Smooth muscle cell (in vitro differentiated cells): ENCODE data around the gene COL6A3. TPM values are rescaled to one million over a fixed set of nuclear protein-coding genes. Genes with fewer than 3 reads are reported as not detected.

Experiments used
- DNase-seq: peaks from one replicate; lab custom pipeline; 2025; ENCODE audit not compliant: unreplicated experiment; lab: John Stamatoyannopoulos, UW
- H2AFZ ChIP-seq: fragments of 200-600 bp; sonication (generic); 2 replicates; pipeline ENCODE4 v1.6.0; 2016; ENCODE audit warnings: antibody characterized with exemption, low read depth, mild to moderate bottlenecking
- H3F3A ChIP-seq: fragments of 200-600 bp; sonication (generic); 2 replicates; pipeline ENCODE4 v1.6.0; 2017; ENCODE audit warnings: antibody characterized with exemption, low read depth
- H3K27ac ChIP-seq: fragments of 200-600 bp; sonication (generic); 2 replicates; pipeline ENCODE4 v1.5.1; 2016; ENCODE audit warnings: low read depth, mild to moderate bottlenecking
- H3K27me3 ChIP-seq: fragments of 200-600 bp; sonication (generic); 2 replicates; pipeline ENCODE4 v1.6.1; 2016; ENCODE audit warnings: low read depth, mild to moderate bottlenecking
- H3K36me3 ChIP-seq: fragments of 200-600 bp; sonication (generic); 2 replicates; pipeline ENCODE4 v1.5.1; 2016; ENCODE audit warnings: low read depth
- H3K4me1 ChIP-seq: fragments of 200-600 bp; sonication (generic); 2 replicates; pipeline ENCODE4 v1.5.1; 2016; ENCODE audit warnings: low read depth
- H3K4me2 ChIP-seq: fragments of 200-600 bp; sonication (generic); 2 replicates; pipeline ENCODE4 v1.6.0; 2016; ENCODE audit warnings: mild to moderate bottlenecking
- H3K4me3 ChIP-seq: fragments of 200-600 bp; sonication (generic); 2 replicates; pipeline ENCODE4 v1.5.1; 2016; ENCODE audit warnings: mild to moderate bottlenecking
- H3K79me2 ChIP-seq: fragments of 200-600 bp; sonication (generic); 2 replicates; pipeline ENCODE4 v1.6.0; 2016; ENCODE audit warnings: low read depth, mild to moderate bottlenecking
- H3K9ac ChIP-seq: fragments of 200-600 bp; sonication (generic); 2 replicates; pipeline ENCODE4 v1.6.0; 2016; ENCODE audit warnings: low read depth
- H3K9me3 ChIP-seq: fragments of 200-600 bp; sonication (generic); replicated peaks from 2 replicates; pipeline ENCODE4 v1.5.1; 2016; ENCODE audit warnings: low read depth
- H4K20me1 ChIP-seq: fragments of 200-600 bp; sonication (generic); 2 replicates; pipeline ENCODE4 v1.6.0; 2016; ENCODE audit warnings: low read depth
- WGBS: methylation state at CpG from one replicate; pipeline ENCODE4 v1.1.7; 2016; ENCODE audit warnings: low lambda C conversion rate; 5-methylcytosine and 5-hydroxymethylcytosine counted together
- polyA plus RNA-seq: library from polyadenylated mRNA; unstranded; fragments of >200 nt; fragmentation: Nextera tagmentation; extraction: Ambion mirVana; gene quantifications from 2 replicates; pipeline ENCODE4 v1.2.1, GENCODE V29; 2016
- total RNA-seq: library from RNA; depleted of rRNA; stranded (reverse); fragments of >200 nt; gene quantifications from 2 replicates; pipeline ENCODE4 v1.2.3, GENCODE V29; 2014
- TF ChIP-seq, protein P1 (sequence below): fragments of 200-600 bp; sonication (generic); IDR thresholded peaks from 2 replicates; pipeline ENCODE4 v1.5.1; 2017; ENCODE audit warnings: borderline replicate concordance, mild to moderate bottlenecking, antibody characterized with exemption; ENCODE audit not compliant: insufficient read depth, poor library complexity, severe bottlenecking

COL6A3 gene
- total and polyA plus RNA-seq, 2 experiments from 2014 or later = 888 to 1,708 TPM

DNA sequence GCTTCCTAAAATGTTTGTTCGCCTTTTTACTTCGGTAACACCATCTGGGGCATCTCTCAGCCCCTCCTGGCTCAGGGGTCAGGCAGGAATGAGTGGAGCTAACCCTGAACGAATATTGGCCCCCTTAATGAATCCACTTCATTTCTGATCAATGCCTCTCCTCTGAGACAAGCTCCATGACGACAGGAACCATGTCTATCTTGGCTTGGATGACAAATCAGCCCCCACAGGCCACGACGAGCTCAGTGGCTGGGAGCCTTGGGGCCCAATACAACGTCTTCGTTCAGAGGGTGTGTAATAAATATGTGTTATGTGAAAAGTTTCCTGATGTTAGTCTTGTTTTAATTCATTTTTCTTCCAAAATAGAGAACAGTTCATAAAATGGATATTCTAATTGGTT lies 133.0 kb downstream of the COL6A3 start:
- WGBS = 45% methylated on average over 8 of the region's 8 CpGs
- Histone ChIP-seq H3K36me3 (no peaks in the 10 kb centered on the region), H4K20me1 (no peaks in the 10 kb centered on the region), H3K4me2 (peak overlapping the region; percentile 64), H3F3A (peaks cover 32% of the 10 kb centered on the region), H3K9me3 (no peaks in the 10 kb centered on the region), H3K79me2 (no peaks in the 10 kb centered on the region), H3K4me3 (no peak overlapping the region), H2AFZ (no peak overlapping the region), H3K27me3 (no peaks in the 10 kb centered on the region), H3K27ac (peak overlapping the region; percentile 96), H3K9ac (peak overlapping the region; percentile 79), H3K4me1 (peaks cover 11% of the 10 kb centered on the region)
- TF ChIP-seq, protein P1, sequence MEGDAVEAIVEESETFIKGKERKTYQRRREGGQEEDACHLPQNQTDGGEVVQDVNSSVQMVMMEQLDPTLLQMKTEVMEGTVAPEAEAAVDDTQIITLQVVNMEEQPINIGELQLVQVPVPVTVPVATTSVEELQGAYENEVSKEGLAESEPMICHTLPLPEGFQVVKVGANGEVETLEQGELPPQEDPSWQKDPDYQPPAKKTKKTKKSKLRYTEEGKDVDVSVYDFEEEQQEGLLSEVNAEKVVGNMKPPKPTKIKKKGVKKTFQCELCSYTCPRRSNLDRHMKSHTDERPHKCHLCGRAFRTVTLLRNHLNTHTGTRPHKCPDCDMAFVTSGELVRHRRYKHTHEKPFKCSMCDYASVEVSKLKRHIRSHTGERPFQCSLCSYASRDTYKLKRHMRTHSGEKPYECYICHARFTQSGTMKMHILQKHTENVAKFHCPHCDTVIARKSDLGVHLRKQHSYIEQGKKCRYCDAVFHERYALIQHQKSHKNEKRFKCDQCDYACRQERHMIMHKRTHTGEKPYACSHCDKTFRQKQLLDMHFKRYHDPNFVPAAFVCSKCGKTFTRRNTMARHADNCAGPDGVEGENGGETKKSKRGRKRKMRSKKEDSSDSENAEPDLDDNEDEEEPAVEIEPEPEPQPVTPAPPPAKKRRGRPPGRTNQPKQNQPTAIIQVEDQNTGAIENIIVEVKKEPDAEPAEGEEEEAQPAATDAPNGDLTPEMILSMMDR = no peak
- no peak for DNase-seq

DNA sequence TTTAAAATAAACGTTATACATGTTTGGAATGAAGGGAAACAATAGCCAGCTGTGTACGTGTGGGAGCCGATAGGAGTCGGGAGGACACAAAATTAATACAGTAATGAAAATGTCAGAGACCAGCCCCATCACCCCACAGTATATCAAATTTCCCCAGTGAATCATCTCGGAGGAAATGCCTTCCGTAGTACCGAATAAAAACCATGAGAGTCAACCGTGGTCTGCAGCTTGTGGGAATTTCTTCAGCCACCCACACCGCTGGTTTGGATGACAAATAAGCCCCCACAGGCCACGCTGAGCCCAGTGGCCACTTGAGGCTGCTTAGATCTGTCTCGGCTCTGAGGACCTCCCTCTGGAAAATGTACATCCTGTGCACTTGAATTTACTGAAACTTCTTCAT lies 133.7 kb downstream of the COL6A3 start:
- Histone ChIP-seq H2AFZ (no peak overlapping the region), H4K20me1 (no peaks in the 10 kb centered on the region), H3K9me3 (no peaks in the 10 kb centered on the region), H3F3A (peaks cover 32% of the 10 kb centered on the region), H3K27me3 (no peaks in the 10 kb centered on the region), H3K79me2 (no peaks in the 10 kb centered on the region), H3K36me3 (no peaks in the 10 kb centered on the region), H3K4me3 (no peak overlapping the region), H3K4me1 (peaks cover 11% of the 10 kb centered on the region), H3K9ac (peak overlapping the region; percentile 79), H3K4me2 (peak overlapping the region; percentile 64), H3K27ac (peak overlapping the region; percentile 96)
- 11% methylated on average over 11 of the region's 11 CpGs for WGBS
- DNase-seq = no peak
- TF ChIP-seq, protein P1 = no peak

DNA sequence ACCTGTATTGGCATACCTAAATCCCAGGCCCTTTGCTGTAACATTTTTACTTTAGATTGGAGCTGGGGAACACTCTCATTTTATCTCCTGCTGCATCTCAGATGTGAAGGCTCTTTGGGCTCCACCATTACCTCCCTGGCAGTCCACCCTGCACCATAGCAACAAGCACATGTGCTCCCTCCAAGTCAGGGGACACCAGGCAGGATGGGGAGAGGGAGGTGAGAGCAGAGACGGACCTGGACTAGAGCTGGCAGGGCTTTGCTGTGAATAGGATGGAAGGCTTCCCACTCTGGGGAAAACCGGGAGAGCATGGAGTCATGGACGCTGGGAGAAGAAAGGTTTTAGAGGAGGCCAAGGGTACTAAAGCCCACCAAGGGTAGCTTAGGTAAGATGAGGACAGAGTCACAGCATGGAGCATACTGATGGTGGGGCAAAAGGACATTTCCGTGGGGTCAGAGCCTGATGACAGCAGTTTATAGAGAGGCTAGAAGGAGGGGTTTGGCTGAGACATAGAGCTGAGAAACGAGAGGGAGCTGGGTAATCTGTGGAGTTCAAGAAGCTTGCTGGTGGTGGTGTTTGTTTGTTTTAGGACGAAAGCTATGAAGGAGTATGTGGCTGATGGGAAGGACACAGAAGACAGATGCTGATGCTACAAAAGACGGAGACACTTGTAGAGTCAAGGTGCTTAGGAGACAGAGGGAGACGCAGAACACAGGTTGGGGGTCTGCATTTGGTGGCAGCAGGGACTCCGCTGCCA lies 134.8 kb downstream of the COL6A3 start:
- H3K4me1 ChIP-seq = peaks cover 11% of the 10 kb centered on the region
- H3K9ac ChIP-seq = peak overlapping the region; percentile 75
- no peaks in the 10 kb centered on the region for H3K9me3 ChIP-seq
- H4K20me1 ChIP-seq = no peaks in the 10 kb centered on the region
- H3K4me3 ChIP-seq = no peak overlapping the region
- H3K27ac ChIP-seq = peak overlapping the region; percentile 96
- H3K79me2 ChIP-seq = no peaks in the 10 kb centered on the region
- no peak for DNase-seq
- TF ChIP-seq, protein P1 = no peak
- H2AFZ ChIP-seq = no peak overlapping the region
- peak overlapping the region; percentile 37 for H3K4me2 ChIP-seq
- H3F3A ChIP-seq = peaks cover 26% of the 10 kb centered on the region
- no peaks in the 10 kb centered on the region for H3K27me3 ChIP-seq
- 78% methylated on average over 9 of the region's 9 CpGs for WGBS
- H3K36me3 ChIP-seq = no peaks in the 10 kb centered on the region

DNA sequence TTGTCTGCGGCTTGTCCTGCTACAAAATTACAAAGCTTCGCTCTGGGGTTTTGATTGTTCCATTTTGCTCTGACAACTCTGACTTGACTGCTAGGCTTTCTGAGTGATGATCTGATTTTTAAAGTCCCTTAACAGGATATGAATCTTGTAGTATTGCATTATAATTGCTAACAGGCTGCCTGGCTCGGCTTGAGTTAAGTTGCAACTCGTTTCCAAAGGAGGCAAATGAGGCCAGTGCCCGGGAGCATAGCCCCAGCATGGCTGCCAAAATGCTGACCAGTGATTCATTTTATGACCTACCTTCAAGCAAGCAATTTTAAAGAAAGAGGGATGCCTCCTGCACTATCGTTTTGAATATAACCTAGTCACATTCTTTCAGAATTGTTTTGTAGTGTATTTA lies 135.4 kb downstream of the COL6A3 start:
- Histone ChIP-seq H3K36me3 (no peaks in the 10 kb centered on the region), H3K27me3 (no peaks in the 10 kb centered on the region), H3K9me3 (no peaks in the 10 kb centered on the region), H3K79me2 (no peaks in the 10 kb centered on the region), H2AFZ (no peak overlapping the region), H3F3A (peaks cover 21% of the 10 kb centered on the region), H3K27ac (peak overlapping the region; percentile 96), H3K9ac (peak overlapping the region; percentile 75), H4K20me1 (no peaks in the 10 kb centered on the region), H3K4me3 (no peak overlapping the region), H3K4me1 (peaks cover 11% of the 10 kb centered on the region), H3K4me2 (peak overlapping the region; percentile 2)
- WGBS = 58% methylated on average over 6 of the region's 6 CpGs
- TF ChIP-seq, protein P1 = no peak
- DNase-seq = no peak
